Astrocyte of the cerebellum (primary cell): Measurements from ENCODE around the gene FAM53C.

ENCODE experiments used
- DNase-seq: peaks from one replicate; pipeline ENCODE4 v3.0.0-alpha.2; 2011; ENCODE audit warnings: low read depth
- H3K4me3 ChIP-seq: 2 replicates; pipeline ENCODE4 v1.5.1; 2011; ENCODE audit warnings: mild to moderate bottlenecking, low read depth, low read length, moderate library complexity
- in situ Hi-C: cut with HindIII; loops from 2 replicates; pipeline ENCODE4 v1.10.0; 2017; ENCODE audit warnings: low sequenced_read_pairs
- TF ChIP-seq, protein P1 (sequence below): IDR thresholded peaks from 2 replicates; pipeline ENCODE4 v1.5.1; 2012; ENCODE audit warnings: low read length, low read depth, moderate library complexity, mild to moderate bottlenecking; ENCODE audit errors: missing control alignments

Gene FAM53C

DNA sequence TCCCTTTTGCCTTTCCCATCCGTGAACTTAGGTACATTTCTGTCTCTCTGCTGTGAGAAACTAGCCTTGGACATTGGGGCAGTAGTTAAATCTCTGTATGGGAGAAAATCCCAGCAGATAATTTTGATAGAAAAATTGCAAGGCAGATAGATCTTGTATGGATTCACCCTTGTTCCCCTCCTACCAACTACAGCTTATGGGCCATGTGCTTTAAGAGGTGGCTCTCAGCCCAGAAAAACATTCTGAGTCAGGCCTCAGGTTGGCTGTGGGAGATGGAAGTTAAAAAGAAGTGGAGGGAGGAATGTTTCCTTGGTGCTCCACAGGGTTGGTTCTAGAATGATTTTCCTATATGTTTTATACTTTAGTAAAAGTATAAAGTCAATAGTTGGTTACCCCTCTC lies 13.0 kb downstream of the FAM53C start:
- no peak overlapping the region for H3K4me3 ChIP-seq
- in situ Hi-C loops = no loop called here
- peak; percentile 77 for DNase-seq
- TF ChIP-seq, protein P1, sequence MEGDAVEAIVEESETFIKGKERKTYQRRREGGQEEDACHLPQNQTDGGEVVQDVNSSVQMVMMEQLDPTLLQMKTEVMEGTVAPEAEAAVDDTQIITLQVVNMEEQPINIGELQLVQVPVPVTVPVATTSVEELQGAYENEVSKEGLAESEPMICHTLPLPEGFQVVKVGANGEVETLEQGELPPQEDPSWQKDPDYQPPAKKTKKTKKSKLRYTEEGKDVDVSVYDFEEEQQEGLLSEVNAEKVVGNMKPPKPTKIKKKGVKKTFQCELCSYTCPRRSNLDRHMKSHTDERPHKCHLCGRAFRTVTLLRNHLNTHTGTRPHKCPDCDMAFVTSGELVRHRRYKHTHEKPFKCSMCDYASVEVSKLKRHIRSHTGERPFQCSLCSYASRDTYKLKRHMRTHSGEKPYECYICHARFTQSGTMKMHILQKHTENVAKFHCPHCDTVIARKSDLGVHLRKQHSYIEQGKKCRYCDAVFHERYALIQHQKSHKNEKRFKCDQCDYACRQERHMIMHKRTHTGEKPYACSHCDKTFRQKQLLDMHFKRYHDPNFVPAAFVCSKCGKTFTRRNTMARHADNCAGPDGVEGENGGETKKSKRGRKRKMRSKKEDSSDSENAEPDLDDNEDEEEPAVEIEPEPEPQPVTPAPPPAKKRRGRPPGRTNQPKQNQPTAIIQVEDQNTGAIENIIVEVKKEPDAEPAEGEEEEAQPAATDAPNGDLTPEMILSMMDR = no peak

GRCh38 chr5:138351517-138351916 lies 13.5 kb downstream of the FAM53C start:
- DNase-seq = no peak
- no peak overlapping the region for H3K4me3 ChIP-seq
- in situ Hi-C loops = no loop called here
- TF ChIP-seq, protein P1 = no peak

DNA sequence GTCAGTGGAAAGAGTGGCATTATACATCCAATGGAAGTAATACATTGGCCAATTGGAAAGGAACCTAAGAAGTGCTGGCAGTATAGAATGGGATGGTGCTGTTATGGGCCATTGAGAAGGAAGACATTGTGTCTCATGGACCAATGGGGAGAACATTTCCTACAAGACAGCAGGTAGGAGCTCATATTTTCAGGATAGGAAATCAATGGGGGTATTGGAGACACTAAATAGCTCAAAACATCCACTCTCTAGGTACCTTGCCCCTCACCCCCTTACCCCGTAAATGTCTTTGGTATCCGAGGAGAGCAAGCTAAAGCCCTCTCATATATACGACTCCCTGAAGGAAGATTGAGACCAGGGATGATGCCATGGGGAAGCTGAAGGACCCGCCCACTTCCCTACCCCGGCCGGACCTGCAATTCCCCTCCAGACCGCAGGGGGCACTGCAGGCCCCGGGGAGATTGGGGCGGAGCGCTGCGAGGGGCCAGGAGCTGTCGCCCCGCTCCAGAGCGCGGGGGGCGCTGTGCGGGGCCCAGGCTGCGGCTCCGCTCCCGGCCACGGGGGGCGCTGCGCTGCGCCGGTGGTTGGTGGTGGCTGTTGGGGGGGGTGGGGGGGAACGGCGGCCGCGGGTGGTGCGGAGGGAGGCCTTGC lies 14.1 kb downstream of the FAM53C start, which contains the start of gene KDM3B:
Gene KDM3B, plus strand, starts transcription at position 615 of the 651 bp plus-strand sequence. CDS start 111 bp downstream, outside the sequence.
- DNase-seq = peak; percentile 41
- TF ChIP-seq, protein P1 = peak; percentile 98
- in situ Hi-C loops = no loop called here
- peak within 1 kb of the TSS; percentile 89 for H3K4me3 ChIP-seq

DNA sequence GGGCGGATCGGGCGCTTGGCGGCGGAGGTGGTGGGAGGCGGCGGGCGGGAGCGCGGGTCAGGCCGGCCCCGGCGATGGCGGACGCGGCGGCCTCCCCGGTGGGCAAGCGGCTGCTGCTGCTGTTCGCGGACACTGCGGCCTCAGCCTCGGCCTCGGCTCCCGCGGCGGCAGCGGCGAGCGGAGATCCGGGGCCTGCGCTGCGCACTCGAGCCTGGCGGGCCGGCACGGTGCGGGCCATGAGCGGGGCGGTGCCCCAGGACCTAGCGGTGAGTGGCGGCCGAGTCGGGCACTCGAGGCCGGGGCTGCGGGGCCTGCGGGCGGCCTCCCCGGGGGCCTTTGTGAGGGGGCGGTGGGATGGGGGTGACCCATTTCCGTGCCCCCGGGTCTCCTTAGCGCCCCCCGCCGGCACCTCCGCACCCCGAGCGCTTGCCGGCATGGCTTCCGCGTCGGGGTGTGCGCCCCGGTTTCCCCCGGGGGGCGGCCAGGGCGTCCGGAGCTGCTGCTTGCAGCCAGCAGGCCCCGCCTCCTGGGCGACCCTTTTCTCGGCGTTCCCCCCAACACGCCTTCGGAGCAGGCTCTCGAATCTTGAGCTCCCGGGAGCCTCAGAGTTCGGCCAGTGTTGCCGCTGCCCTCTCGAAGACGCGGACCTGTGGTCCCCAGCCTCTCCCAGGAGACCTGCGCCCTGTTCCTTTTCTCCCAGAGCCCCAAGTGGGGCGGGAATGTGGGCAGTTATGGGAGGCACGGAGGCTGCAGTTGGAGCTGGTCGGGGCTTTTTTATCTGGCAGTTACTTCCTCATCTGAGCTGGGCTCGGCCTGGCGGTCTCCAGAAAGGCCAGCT lies 14.9 kb downstream of the FAM53C start:
- in situ Hi-C loops = no loop called here
- TF ChIP-seq, protein P1 = peak; percentile 27
- peak overlapping the region; percentile 89 for H3K4me3 ChIP-seq
- DNase-seq = no peak

DNA sequence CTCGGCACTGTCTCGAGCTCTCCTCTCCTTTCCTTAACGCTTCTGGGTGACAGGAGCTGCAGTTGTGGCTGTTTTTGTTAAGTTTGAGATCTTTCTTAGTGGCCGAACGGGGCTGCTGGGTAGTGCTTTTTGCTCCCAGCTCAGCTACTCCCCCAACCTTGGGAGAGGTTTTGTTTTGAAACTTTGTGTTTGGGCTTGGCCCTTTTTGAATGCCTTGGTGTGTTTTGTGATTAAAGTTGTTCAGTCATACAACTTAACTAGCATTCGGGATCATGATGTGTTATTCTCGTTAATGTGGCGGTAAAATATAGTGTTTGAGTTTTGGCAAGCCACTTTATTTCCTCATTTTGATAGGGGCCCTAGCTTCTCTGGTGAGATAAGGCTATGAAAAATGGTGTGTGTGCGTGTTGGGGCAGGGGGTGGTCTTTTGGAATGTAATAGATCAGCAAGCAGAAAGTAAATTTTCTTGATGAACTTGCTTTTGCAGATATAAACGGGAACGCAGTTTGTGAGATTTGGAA lies 15.6 kb downstream of the FAM53C start:
- no peak for DNase-seq
- in situ Hi-C loops = no loop called here
- peak overlapping the region; percentile 89 for H3K4me3 ChIP-seq
- TF ChIP-seq, protein P1 = no peak

GRCh38 chr5:138354387-138354786 lies 16.3 kb downstream of the FAM53C start:
- TF ChIP-seq, protein P1 = no peak
- no peak for DNase-seq
- in situ Hi-C loops = no loop called here
- peak overlapping the region; percentile 89 for H3K4me3 ChIP-seq
